HepG2 (cell line): ENCODE results near the gene ZNF860. TPM values are rescaled to one million over a fixed set of nuclear protein-coding genes. Genes with fewer than 3 reads are reported as not detected.

Experiments
- BRD4 ChIP-seq: sonication (generic); formaldehyde crosslinking; IDR thresholded peaks from 2 replicates; pipeline ENCODE4 v1.4.0; 2020; ENCODE audit warnings: missing genetic modification reagents
- PCBP2 ChIP-seq: fragments of 200-400 bp; formaldehyde crosslinking; optimal IDR thresholded peaks from 2 replicates; pipeline ENCODE3; 2018; ENCODE audit warnings: low read length, low read depth; ENCODE audit not compliant: poor library complexity, severe bottlenecking
- SMC3 ChIP-seq: IDR thresholded peaks from 2 replicates; pipeline ENCODE4 v1.6.1; 2011; ENCODE audit warnings: low read length, improper control_type of control experiment
- SOX13 ChIP-seq, 3 experiments: fragments of 450-650 bp in 1 of 3; sonication (generic) in 1 of 3; formaldehyde crosslinking in 1 of 3; IDR thresholded peaks in 2 of 3; conservative IDR thresholded peaks in 1 of 3; 2 replicates each; pipeline versions ENCODE4 v1.5.0 to v1.6.1; 2016 to 2020; ENCODE audit warnings: antibody characterized with exemption in 1 of 3, mild to moderate bottlenecking in 1 of 3, missing compliant biosample characterization in 1 of 3, missing genetic modification reagents in 1 of 3, moderate library complexity in 1 of 3
- polyA plus RNA-seq, 8 experiments: library from polyadenylated mRNA; depleted of rRNA in 3 of 8; stranded (reverse) in 7 of 8; unstranded in 1 of 8; fragments of >200 nt; fragmentation: Illumina TruSeq in 4 of 8; extraction: Trizol in 4 of 8; gene quantifications; 2 replicates each; pipeline versions ENCODE4 v1.2.1 to v1.2.3, GENCODE V29; 2011 to 2016; ENCODE audit warnings: low read depth in 4 of 8, missing spikeins in 1 of 8, mixed read lengths in 1 of 8; ENCODE audit not compliant: insufficient read depth in 1 of 8
- total RNA-seq, 5 experiments: library from RNA; depleted of rRNA; stranded (reverse); fragments of >200 nt; fragmentation: Illumina TruSeq; extraction: Trizol; gene quantifications; 2 replicates each; pipeline ENCODE4 v1.2.3, GENCODE V29; 2016; ENCODE audit warnings: low read depth in 1 of 5
- TF ChIP-seq, protein P1 (sequence below): IDR thresholded peaks from 2 replicates; pipeline ENCODE4 v1.6.1; 2016; ENCODE audit warnings: low read depth, control low read depth
- TF ChIP-seq, protein P2 (sequence below), 2 experiments: sonication (generic) in 1 of 2; formaldehyde crosslinking in 1 of 2; IDR thresholded peaks; 2 replicates each; pipeline versions ENCODE4 v1.5.1 to v1.6.1; 2011 to 2020; ENCODE audit warnings: borderline replicate concordance in 1 of 2, low read depth in 1 of 2, low read length in 1 of 2, mild to moderate bottlenecking in 1 of 2, missing genetic modification reagents in 1 of 2, moderate library complexity in 1 of 2
- TF ChIP-seq, protein P3 (sequence below): sonication (generic); formaldehyde crosslinking; IDR thresholded peaks from 2 replicates; pipeline ENCODE4 v1.5.1; 2020; ENCODE audit warnings: mild to moderate bottlenecking, missing genetic modification reagents, borderline replicate concordance

The ZNF860 gene
- total and polyA plus RNA-seq, 2 of the 13 experiments (the other 11 are each of a cell fraction or from before 2014, with no cell fraction given), result 0.55 to 0.73 TPM

DNA sequence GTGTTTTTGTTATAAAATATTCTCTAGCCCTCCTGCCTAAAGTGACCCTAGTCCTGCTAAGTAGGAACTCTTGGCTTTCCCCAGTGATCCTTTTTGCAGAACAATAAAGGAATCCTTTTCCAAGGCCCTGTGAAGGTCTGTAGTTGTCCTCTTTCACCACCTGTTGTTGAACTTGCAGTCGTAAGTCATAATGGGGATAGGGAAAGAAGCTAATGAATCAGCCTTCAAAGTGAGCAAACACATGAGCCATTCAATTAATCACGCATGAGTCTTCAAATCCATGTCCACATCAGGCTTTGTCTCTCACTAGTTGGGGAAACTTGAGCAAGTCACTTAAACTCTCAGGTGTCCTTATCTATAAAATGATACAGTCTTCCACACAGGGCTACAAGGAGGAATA lies 27.6 kb downstream of the ZNF860 start (continued):
- TF ChIP-seq SOX13 (IDR thresholded peaks at IDR 0.05) (no peak), SOX13 (CRISPR knock-in tag; conservative IDR thresholded peaks at IDR 0.05 in 1 of 2, IDR thresholded peaks at IDR 0.05 in 1 of 2) (no peak), PCBP2 (no peak), BRD4 (CRISPR knock-in tag) (no peak), SMC3 (no peak)
- TF ChIP-seq, protein P1, sequence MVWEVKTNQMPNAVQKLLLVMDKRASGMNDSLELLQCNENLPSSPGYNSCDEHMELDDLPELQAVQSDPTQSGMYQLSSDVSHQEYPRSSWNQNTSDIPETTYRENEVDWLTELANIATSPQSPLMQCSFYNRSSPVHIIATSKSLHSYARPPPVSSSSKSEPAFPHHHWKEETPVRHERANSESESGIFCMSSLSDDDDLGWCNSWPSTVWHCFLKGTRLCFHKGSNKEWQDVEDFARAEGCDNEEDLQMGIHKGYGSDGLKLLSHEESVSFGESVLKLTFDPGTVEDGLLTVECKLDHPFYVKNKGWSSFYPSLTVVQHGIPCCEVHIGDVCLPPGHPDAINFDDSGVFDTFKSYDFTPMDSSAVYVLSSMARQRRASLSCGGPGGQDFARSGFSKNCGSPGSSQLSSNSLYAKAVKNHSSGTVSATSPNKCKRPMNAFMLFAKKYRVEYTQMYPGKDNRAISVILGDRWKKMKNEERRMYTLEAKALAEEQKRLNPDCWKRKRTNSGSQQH (CRISPR knock-in tag), result no peak
- TF ChIP-seq, protein P2, sequence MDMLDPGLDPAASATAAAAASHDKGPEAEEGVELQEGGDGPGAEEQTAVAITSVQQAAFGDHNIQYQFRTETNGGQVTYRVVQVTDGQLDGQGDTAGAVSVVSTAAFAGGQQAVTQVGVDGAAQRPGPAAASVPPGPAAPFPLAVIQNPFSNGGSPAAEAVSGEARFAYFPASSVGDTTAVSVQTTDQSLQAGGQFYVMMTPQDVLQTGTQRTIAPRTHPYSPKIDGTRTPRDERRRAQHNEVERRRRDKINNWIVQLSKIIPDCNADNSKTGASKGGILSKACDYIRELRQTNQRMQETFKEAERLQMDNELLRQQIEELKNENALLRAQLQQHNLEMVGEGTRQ (IDR thresholded peaks at IDR 0.05; ENCODE audit: low read depth, low read length), result no peak
- TF ChIP-seq, protein P2 (CRISPR knock-in tag; IDR thresholded peaks at IDR 0.05; ENCODE audit: borderline replicate concordance), result no peak
- TF ChIP-seq, protein P3, sequence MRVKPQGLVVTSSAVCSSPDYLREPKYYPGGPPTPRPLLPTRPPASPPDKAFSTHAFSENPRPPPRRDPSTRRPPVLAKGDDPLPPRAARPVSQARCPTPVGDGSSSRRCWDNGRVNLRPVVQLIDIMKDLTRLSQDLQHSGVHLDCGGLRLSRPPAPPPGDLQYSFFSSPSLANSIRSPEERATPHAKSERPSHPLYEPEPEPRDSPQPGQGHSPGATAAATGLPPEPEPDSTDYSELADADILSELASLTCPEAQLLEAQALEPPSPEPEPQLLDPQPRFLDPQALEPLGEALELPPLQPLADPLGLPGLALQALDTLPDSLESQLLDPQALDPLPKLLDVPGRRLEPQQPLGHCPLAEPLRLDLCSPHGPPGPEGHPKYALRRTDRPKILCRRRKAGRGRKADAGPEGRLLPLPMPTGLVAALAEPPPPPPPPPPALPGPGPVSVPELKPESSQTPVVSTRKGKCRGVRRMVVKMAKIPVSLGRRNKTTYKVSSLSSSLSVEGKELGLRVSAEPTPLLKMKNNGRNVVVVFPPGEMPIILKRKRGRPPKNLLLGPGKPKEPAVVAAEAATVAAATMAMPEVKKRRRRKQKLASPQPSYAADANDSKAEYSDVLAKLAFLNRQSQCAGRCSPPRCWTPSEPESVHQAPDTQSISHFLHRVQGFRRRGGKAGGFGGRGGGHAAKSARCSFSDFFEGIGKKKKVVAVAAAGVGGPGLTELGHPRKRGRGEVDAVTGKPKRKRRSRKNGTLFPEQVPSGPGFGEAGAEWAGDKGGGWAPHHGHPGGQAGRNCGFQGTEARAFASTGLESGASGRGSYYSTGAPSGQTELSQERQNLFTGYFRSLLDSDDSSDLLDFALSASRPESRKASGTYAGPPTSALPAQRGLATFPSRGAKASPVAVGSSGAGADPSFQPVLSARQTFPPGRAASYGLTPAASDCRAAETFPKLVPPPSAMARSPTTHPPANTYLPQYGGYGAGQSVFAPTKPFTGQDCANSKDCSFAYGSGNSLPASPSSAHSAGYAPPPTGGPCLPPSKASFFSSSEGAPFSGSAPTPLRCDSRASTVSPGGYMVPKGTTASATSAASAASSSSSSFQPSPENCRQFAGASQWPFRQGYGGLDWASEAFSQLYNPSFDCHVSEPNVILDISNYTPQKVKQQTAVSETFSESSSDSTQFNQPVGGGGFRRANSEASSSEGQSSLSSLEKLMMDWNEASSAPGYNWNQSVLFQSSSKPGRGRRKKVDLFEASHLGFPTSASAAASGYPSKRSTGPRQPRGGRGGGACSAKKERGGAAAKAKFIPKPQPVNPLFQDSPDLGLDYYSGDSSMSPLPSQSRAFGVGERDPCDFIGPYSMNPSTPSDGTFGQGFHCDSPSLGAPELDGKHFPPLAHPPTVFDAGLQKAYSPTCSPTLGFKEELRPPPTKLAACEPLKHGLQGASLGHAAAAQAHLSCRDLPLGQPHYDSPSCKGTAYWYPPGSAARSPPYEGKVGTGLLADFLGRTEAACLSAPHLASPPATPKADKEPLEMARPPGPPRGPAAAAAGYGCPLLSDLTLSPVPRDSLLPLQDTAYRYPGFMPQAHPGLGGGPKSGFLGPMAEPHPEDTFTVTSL (CRISPR knock-in tag), result no peak
- TF ChIP-seq, all 625 proteins: peak for 0
